ENCODE results near the gene EPB41L2.

DNA sequence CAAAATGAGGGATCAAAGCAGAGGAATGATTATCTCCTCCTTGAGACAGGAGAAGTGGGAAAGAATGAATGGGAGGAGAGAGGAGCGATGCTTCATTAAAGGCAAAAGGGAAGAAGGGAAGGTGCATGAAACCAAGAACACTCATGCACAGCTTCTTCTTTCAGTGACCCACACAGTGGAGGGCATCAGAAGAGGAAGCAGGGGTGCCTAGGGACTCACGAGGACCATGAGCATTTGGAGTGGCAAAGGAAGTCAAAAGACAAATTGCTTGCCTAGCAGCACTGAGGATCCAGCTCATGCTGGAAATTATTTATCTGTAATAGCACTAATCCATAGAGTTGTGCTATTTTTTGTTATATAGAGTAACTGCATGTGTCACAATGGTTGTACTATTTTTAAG, 169.8 kb downstream of the EPB41L2 start:
- TF ChIP-seq, protein P1, sequence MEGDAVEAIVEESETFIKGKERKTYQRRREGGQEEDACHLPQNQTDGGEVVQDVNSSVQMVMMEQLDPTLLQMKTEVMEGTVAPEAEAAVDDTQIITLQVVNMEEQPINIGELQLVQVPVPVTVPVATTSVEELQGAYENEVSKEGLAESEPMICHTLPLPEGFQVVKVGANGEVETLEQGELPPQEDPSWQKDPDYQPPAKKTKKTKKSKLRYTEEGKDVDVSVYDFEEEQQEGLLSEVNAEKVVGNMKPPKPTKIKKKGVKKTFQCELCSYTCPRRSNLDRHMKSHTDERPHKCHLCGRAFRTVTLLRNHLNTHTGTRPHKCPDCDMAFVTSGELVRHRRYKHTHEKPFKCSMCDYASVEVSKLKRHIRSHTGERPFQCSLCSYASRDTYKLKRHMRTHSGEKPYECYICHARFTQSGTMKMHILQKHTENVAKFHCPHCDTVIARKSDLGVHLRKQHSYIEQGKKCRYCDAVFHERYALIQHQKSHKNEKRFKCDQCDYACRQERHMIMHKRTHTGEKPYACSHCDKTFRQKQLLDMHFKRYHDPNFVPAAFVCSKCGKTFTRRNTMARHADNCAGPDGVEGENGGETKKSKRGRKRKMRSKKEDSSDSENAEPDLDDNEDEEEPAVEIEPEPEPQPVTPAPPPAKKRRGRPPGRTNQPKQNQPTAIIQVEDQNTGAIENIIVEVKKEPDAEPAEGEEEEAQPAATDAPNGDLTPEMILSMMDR (IDR thresholded peaks at IDR 0.05 in 2 of 3, conservative IDR thresholded peaks at IDR 0.05 in 1 of 3; ENCODE audit: borderline replicate concordance in 1 of 3, insufficient read depth in 1 of 3, low read depth in 2 of 3, low read length in 2 of 3), result no peak
- TF ChIP-seq SRF (IDR thresholded peaks at IDR 0.05; ENCODE audit: low read depth) (no peak), TCF7L2 (IDR thresholded peaks at IDR 0.05; ENCODE audit: borderline replicate concordance, extremely low read depth, insufficient read depth, insufficient read length) (no peak), EZH2 (IDR thresholded peaks at IDR 0.05) (no peak), POLR2AphosphoS5 (IDR thresholded peaks at IDR 0.05; ENCODE audit: low read depth, low read length) (no peak), ZNF274 (IDR thresholded peaks at IDR 0.05; ENCODE audit: low read depth, low read length) (no peak), FOSL1 (IDR thresholded peaks at IDR 0.05; ENCODE audit: low read depth) (no peak)
- TF ChIP-seq, protein P2, sequence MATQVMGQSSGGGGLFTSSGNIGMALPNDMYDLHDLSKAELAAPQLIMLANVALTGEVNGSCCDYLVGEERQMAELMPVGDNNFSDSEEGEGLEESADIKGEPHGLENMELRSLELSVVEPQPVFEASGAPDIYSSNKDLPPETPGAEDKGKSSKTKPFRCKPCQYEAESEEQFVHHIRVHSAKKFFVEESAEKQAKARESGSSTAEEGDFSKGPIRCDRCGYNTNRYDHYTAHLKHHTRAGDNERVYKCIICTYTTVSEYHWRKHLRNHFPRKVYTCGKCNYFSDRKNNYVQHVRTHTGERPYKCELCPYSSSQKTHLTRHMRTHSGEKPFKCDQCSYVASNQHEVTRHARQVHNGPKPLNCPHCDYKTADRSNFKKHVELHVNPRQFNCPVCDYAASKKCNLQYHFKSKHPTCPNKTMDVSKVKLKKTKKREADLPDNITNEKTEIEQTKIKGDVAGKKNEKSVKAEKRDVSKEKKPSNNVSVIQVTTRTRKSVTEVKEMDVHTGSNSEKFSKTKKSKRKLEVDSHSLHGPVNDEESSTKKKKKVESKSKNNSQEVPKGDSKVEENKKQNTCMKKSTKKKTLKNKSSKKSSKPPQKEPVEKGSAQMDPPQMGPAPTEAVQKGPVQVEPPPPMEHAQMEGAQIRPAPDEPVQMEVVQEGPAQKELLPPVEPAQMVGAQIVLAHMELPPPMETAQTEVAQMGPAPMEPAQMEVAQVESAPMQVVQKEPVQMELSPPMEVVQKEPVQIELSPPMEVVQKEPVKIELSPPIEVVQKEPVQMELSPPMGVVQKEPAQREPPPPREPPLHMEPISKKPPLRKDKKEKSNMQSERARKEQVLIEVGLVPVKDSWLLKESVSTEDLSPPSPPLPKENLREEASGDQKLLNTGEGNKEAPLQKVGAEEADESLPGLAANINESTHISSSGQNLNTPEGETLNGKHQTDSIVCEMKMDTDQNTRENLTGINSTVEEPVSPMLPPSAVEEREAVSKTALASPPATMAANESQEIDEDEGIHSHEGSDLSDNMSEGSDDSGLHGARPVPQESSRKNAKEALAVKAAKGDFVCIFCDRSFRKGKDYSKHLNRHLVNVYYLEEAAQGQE (IDR thresholded peaks at IDR 0.05; ENCODE audit: low read depth), result no peak
- TF ChIP-seq, protein P3, sequence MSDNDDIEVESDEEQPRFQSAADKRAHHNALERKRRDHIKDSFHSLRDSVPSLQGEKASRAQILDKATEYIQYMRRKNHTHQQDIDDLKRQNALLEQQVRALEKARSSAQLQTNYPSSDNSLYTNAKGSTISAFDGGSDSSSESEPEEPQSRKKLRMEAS (IDR thresholded peaks at IDR 0.05), result no peak
